K562 (cell line): ENCODE results near the gene AP3B1. TPM values are rescaled to one million over a fixed set of nuclear protein-coding genes. Genes with fewer than 3 reads are reported as not detected.

Source experiments
- ATAC-seq: fragments of 200-7000 bp; cut with Tn5 transposase; 3 replicates; pipeline ENCODE4 v1.9.1; 2020; ENCODE audit warnings: moderate library complexity
- BruUV-seq: library from RNA; stranded (reverse); fragments of 400-500 nt; replicated peaks from 2 replicates; lab custom pipeline; 2021; lab: Mats Ljungman, UMichigan
- CTCF ChIA-PET: fragments of 300-600 bp; formaldehyde crosslinking; extraction: SDS; loops from one replicate; lab custom pipeline; 2021; ENCODE audit warnings: low intra/inter-chr PET ratio; lab: Yijun Ruan, JAX
- POLR2A ChIA-PET: fragments of 300-600, 350-650 bp; sonication (Branson Sonifier 250); formaldehyde crosslinking; extraction: SDS; loops from one replicate; lab custom pipeline; 2021; ENCODE audit warnings: antibody characterized with exemption, inconsistent platforms; lab: Yijun Ruan, JAX
- DNase-seq, 4 experiments: peaks; one replicate each; pipeline versions ENCODE4 v3.0.0 to v3.0.0-alpha.2; 2011 to 2018; ENCODE audit warnings: low spot score in 3 of 4, mixed read lengths in 3 of 4; ENCODE audit errors: extremely low read depth in 1 of 4
- FAIRE-seq: peaks from 2 replicates; lab custom pipeline; 2011; peaks lifted over from hg19 to GRCh38; lab: Jason Lieb, UNC
- H2AFZ ChIP-seq: 2 replicates; pipeline ENCODE4 v1.6.0; 2011; ENCODE audit warnings: low read depth, low read length, control low read depth, inconsistent platforms
- H3K27ac ChIP-seq: fragments of 200-600 bp; 3 replicates; pipeline ENCODE4 v1.8.0; 2011; ENCODE audit warnings: low read depth, mild to moderate bottlenecking, control low read depth, inconsistent platforms, low read length, moderate library complexity, mixed read lengths; ENCODE audit errors: extremely low read depth
- H3K27me3 ChIP-seq, 2 experiments: fragments of 300-600 bp in 1 of 2; 2 replicates in 1 of 2; 3 replicates in 1 of 2; pipeline versions ENCODE4 v1.6.0 to v1.8.0; 2011; ENCODE audit warnings: inconsistent platforms in 2 of 2, low read length in 2 of 2, mild to moderate bottlenecking in 1 of 2, mixed read lengths in 1 of 2, moderate library complexity in 1 of 2; ENCODE audit not compliant: control insufficient read depth in 2 of 2, insufficient read depth in 2 of 2
- H3K36me3 ChIP-seq: fragments of 300-600 bp; 3 replicates; pipeline ENCODE4 v1.8.0; 2011; ENCODE audit warnings: mild to moderate bottlenecking, low read length, inconsistent platforms; ENCODE audit not compliant: control insufficient read depth, insufficient read depth
- H3K4me1 ChIP-seq, 2 experiments: fragments of 200-600 bp in 1 of 2; replicated peaks in 1 of 2; 2 replicates in 1 of 2; 3 replicates in 1 of 2; pipeline versions ENCODE4 v1.5.1 to v1.8.0; 2011; ENCODE audit warnings: inconsistent platforms in 2 of 2, low read length in 2 of 2, mild to moderate bottlenecking in 1 of 2, mixed read lengths in 1 of 2, moderate library complexity in 1 of 2; ENCODE audit not compliant: control insufficient read depth in 2 of 2, insufficient read depth in 2 of 2
- H3K4me2 ChIP-seq: 2 replicates; pipeline ENCODE4 v1.6.1; 2011; ENCODE audit warnings: low read length, control low read depth, inconsistent platforms, mixed read lengths; ENCODE audit not compliant: insufficient read depth
- H3K4me3 ChIP-seq: fragments of 200-600 bp; sonication (generic), shearing (Covaris generic); 2 replicates; pipeline ENCODE4 v1.5.1; 2016; ENCODE audit warnings: control low read depth, inconsistent platforms
- H3K79me2 ChIP-seq: fragments of 200-600 bp; 3 replicates; pipeline ENCODE4 v1.8.0; 2011; ENCODE audit warnings: low read length, inconsistent platforms; ENCODE audit not compliant: control insufficient read depth, insufficient read depth
- H3K9ac ChIP-seq, 2 experiments: 2 replicates each; pipeline versions ENCODE4 v1.6.0 to v1.6.1; 2011; ENCODE audit warnings: low read depth in 2 of 2, low read length in 2 of 2, control low read depth in 1 of 2, inconsistent platforms in 1 of 2, mild to moderate bottlenecking in 1 of 2, mixed read lengths in 1 of 2; ENCODE audit not compliant: insufficient read depth in 1 of 2
- H3K9me1 ChIP-seq: one replicate; pipeline ENCODE4 v1.6.0; 2011; ENCODE audit warnings: inconsistent platforms, mild to moderate bottlenecking, low read length, moderate library complexity; ENCODE audit not compliant: control insufficient read depth, insufficient read depth
- H3K9me3 ChIP-seq: replicated peaks from 2 replicates; pipeline ENCODE4 v1.5.1; 2011; ENCODE audit warnings: low read depth, low read length, inconsistent platforms; ENCODE audit not compliant: control insufficient read depth, insufficient read depth
- H4K20me1 ChIP-seq: replicated peaks from 2 replicates; pipeline ENCODE4 v1.6.1; 2011; ENCODE audit warnings: low read length, inconsistent platforms, mixed read lengths; ENCODE audit not compliant: control insufficient read depth, insufficient read depth
- ARNT ChIP-seq, 2 experiments: fragments of 450-650 bp; IDR thresholded peaks; 2 replicates each; pipeline ENCODE4 v1.6.1; 2016; ENCODE audit warnings: mild to moderate bottlenecking in 1 of 2
- C11orf30 ChIP-seq: fragments of 450-650 bp; IDR thresholded peaks from 2 replicates; pipeline ENCODE4 v1.6.1; 2016; ENCODE audit warnings: low read depth, mild to moderate bottlenecking
- ETV5 ChIP-seq: sonication (generic); formaldehyde crosslinking; IDR thresholded peaks from 2 replicates; pipeline ENCODE4 v1.4.0; 2020; ENCODE audit warnings: low read depth, mild to moderate bottlenecking, missing genetic modification reagents
- KAT8 ChIP-seq: fragments of 450-650 bp; IDR thresholded peaks from 2 replicates; pipeline ENCODE4 v1.6.1; 2016; ENCODE audit warnings: low read depth, mild to moderate bottlenecking
- MAFF ChIP-seq: IDR thresholded peaks from 2 replicates; pipeline ENCODE4 v1.6.1; 2012; ENCODE audit warnings: low read length, improper control_type of control experiment
- MAFG ChIP-seq: fragments of 450-650 bp; conservative IDR thresholded peaks from 2 replicates; pipeline ENCODE4 v1.6.1; 2016; ENCODE audit warnings: missing genetic modification characterization, missing compliant biosample characterization
- NR1H2 ChIP-seq: sonication (generic); formaldehyde crosslinking; IDR thresholded peaks from 2 replicates; pipeline ENCODE4 v1.4.0; 2020; ENCODE audit warnings: mild to moderate bottlenecking, missing genetic modification reagents
- PTRF ChIP-seq: fragments of 450-650 bp; IDR thresholded peaks from 2 replicates; pipeline ENCODE4 v1.6.1; 2016; ENCODE audit warnings: mild to moderate bottlenecking, missing genetic modification characterization, missing compliant biosample characterization
- RUNX1 ChIP-seq: sonication (generic); IDR thresholded peaks from 2 replicates; pipeline ENCODE4 v1.6.1; 2016; ENCODE audit warnings: antibody characterized with exemption, low read depth
- ZNF197 ChIP-seq: fragments of 200-800 bp; sonication (Bioruptor generic); IDR thresholded peaks from 2 replicates; pipeline ENCODE4 v1.6.1; 2016; ENCODE audit warnings: low read depth, missing genetic modification characterization, missing compliant biosample characterization
- ZNF316 ChIP-seq: fragments of 450-650 bp; IDR thresholded peaks from 2 replicates; pipeline ENCODE4 v1.6.1; 2016
- WGBS: fragments of 100-300 bp; shearing (Covaris generic); methylation state at CpG from one replicate; pipeline ENCODE4 v1.1.6; 2016; ENCODE audit warnings: low coverage, mixed read lengths; ENCODE audit not compliant: insufficient coverage; ENCODE audit errors: missing lambda C conversion rate; 5-methylcytosine and 5-hydroxymethylcytosine counted together
- in situ Hi-C: fragments of 300-500 bp; cut with MboI; formaldehyde crosslinking; loops from 4 replicates; pipeline ENCODE4 v1.15.0; 2018; ENCODE audit warnings: inconsistent platforms, mixed read lengths
- intact Hi-C: fragments of 100-400 bp; cut with micrococcal nuclease; formaldehyde crosslinking; loops from 2 replicates; pipeline ENCODE4 v1.14.2; 2022
- polyA plus RNA-seq, 8 experiments: library from polyadenylated mRNA; depleted of rRNA in 4 of 8; stranded (reverse) in 5 of 8; unstranded in 3 of 8; fragments of >200 nt; fragmentation: Nextera tagmentation in 2 of 8; fragmentation: Illumina TruSeq in 1 of 8; extraction: Ambion mirVana in 2 of 8; extraction: Trizol in 1 of 8; gene quantifications; 2 replicates each; pipeline versions ENCODE4 v1.2.1 to v1.2.3, GENCODE V29; 2011 to 2014; ENCODE audit warnings: inconsistent platforms in 1 of 8, missing spikeins in 1 of 8
- total RNA-seq, 7 experiments: library from RNA; depleted of rRNA in 6 of 7; stranded (reverse); fragments of >200 nt in 6 of 7; fragmentation: Illumina TruSeq in 2 of 7; extraction: Trizol in 2 of 7; gene quantifications; 2 replicates each; pipeline versions ENCODE4 v1.2.1 to v1.2.3, GENCODE V29; 2011 to 2021; ENCODE audit warnings: low replicate concordance in 1 of 7
- TF ChIP-seq, protein P1 (sequence below): sonication (generic); IDR thresholded peaks from 2 replicates; pipeline ENCODE4 v1.6.1; 2016
- TF ChIP-seq, protein P2 (sequence below): fragments of 450-650 bp; IDR thresholded peaks from one replicate; pipeline ENCODE4 v1.6.1; 2018; ENCODE audit warnings: mild to moderate bottlenecking, moderate library complexity; ENCODE audit not compliant: partially characterized antibody
- TF ChIP-seq, protein P3 (sequence below): fragments of 250-450 bp; sonication (Bioruptor Pico); IDR thresholded peaks from 2 replicates; pipeline ENCODE4 v1.8.0; 2021; ENCODE audit warnings: borderline replicate concordance, mild to moderate bottlenecking, moderate library complexity; ENCODE audit not compliant: poor library complexity, severe bottlenecking
- TF ChIP-seq, protein P4 (sequence below): fragments of 250-450 bp; sonication (Bioruptor Pico); IDR thresholded peaks from 2 replicates; pipeline ENCODE4 v1.5.0; 2020; ENCODE audit warnings: mild to moderate bottlenecking

Gene AP3B1
- total and polyA plus RNA-seq, 9 of the 15 experiments (the other 6 are each of a cell fraction or from before 2014, with no cell fraction given), result 21.1 to 61.8 (median 42.2) TPM

DNA sequence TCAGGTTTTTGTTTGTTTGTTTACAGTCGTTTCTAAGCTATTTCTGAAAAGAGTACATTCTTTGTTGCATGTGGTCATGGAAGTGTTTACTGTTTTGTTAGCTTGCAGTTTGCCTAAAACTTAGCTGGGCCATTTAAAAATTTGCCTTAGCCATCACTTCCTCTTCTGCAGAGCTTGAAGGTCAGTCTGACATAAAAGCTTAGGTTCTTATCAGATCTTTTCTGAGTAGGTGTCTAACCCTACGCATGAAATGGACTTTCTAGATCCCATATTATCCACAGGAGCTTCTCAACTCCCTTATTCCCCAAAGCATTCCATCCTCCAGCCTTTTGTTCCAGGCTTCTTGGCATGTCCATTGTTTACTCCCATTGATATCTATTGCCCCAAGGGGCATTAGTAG, 90.3 kb downstream of the AP3B1 start (continued):
- TF ChIP-seq ZNF197 (CRISPR knock-in tag) (no peak), ARNT (IDR thresholded peaks at IDR 0.05) (no peak), NR1H2 (CRISPR knock-in tag) (no peak), RUNX1 (no peak)
- TF ChIP-seq, protein P1, sequence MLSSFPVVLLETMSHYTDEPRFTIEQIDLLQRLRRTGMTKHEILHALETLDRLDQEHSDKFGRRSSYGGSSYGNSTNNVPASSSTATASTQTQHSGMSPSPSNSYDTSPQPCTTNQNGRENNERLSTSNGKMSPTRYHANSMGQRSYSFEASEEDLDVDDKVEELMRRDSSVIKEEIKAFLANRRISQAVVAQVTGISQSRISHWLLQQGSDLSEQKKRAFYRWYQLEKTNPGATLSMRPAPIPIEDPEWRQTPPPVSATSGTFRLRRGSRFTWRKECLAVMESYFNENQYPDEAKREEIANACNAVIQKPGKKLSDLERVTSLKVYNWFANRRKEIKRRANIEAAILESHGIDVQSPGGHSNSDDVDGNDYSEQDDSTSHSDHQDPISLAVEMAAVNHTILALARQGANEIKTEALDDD, result no peak

DNA sequence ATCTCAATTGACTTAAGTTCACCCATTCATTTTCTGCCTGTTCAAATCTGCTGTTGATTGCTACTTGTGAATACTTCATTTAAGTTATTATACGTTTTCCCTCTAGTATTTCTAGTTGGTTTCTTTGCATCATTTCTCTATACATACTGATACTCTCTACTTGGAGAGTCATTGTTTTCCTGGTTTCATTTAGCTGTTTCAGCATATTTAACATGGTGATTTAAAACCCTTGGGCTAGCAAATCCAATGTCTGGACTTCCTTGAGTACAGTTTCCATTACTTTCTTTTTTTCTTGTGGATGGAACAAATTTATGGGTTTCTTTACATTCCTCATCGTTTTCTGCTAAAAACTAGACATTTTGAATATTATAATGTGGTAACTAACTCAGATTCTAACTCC, 90.7 kb downstream of the AP3B1 start:
- TF ChIP-seq KAT8 (no peak), ZNF316 (peak; percentile 73), MAFG (tag) (peak; percentile 28; the same call in 1 of the 2 replicates), ETV5 (CRISPR knock-in tag) (no peak), MAFF (peak; percentile 34; the same call in 1 of the 2 replicates), C11orf30 (peak; percentile 43; the same call in 1 of the 2 replicates), PTRF (no peak)
- TF ChIP-seq, protein P2, sequence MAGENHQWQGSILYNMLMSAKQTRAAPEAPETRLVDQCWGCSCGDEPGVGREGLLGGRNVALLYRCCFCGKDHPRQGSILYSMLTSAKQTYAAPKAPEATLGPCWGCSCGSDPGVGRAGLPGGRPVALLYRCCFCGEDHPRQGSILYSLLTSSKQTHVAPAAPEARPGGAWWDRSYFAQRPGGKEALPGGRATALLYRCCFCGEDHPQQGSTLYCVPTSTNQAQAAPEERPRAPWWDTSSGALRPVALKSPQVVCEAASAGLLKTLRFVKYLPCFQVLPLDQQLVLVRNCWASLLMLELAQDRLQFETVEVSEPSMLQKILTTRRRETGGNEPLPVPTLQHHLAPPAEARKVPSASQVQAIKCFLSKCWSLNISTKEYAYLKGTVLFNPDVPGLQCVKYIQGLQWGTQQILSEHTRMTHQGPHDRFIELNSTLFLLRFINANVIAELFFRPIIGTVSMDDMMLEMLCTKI, result no peak
- TF ChIP-seq, protein P3, sequence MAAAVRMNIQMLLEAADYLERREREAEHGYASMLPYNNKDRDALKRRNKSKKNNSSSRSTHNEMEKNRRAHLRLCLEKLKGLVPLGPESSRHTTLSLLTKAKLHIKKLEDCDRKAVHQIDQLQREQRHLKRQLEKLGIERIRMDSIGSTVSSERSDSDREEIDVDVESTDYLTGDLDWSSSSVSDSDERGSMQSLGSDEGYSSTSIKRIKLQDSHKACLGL (CRISPR knock-in tag), result no peak
- TF ChIP-seq, protein P4, sequence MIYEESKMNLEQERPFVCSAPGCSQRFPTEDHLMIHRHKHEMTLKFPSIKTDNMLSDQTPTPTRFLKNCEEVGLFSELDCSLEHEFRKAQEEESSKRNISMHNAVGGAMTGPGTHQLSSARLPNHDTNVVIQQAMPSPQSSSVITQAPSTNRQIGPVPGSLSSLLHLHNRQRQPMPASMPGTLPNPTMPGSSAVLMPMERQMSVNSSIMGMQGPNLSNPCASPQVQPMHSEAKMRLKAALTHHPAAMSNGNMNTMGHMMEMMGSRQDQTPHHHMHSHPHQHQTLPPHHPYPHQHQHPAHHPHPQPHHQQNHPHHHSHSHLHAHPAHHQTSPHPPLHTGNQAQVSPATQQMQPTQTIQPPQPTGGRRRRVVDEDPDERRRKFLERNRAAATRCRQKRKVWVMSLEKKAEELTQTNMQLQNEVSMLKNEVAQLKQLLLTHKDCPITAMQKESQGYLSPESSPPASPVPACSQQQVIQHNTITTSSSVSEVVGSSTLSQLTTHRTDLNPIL (CRISPR knock-in tag), result no peak
- Histone ChIP-seq H3K27me3 (no peaks in the 10 kb centered on the region), H3K4me2 (no peak overlapping the region), H3K9ac (no peak overlapping the region), H3K79me2 (no peaks in the 10 kb centered on the region), H3K9me3 (no peaks in the 10 kb centered on the region), H3K9me1 (no peaks in the 10 kb centered on the region), H3K27ac (no peak overlapping the region), H2AFZ (no peak overlapping the region), H4K20me1 (no peaks in the 10 kb centered on the region), H3K4me1 (no peaks in the 10 kb centered on the region; a peak in 1 of 5 replicates), H3K36me3 (peaks cover 26% of the 10 kb centered on the region; the same call in 2 of the 3 replicates), H3K4me3 (no peak overlapping the region)
- in situ Hi-C loops, result no loop called here
- intact Hi-C loops, result no loop called here
- POLR2A ChIA-PET, result interaction anchor here (0.6 kb wide), 1 partner anchor 14 kb away, joined by 3 read pairs; no protein-coding TSS in a partner anchor
- no peak for DNase-seq
- no peak for ATAC-seq
- no peak for FAIRE-seq
- 61% methylated on average over 2 of the region's 2 CpGs for WGBS
- BruUV-seq, result no TSS peak
- CTCF ChIA-PET, result no interaction called here
